ENCODE measurements around the gene HADH. TPM values are rescaled to one million over a fixed set of nuclear protein-coding genes. Genes with fewer than 3 reads are reported as not detected.

Gene HADH
- total RNA-seq: 10 to 100 TPM; 26.8 to 46.5 (median 38.1) TPM

DNA sequence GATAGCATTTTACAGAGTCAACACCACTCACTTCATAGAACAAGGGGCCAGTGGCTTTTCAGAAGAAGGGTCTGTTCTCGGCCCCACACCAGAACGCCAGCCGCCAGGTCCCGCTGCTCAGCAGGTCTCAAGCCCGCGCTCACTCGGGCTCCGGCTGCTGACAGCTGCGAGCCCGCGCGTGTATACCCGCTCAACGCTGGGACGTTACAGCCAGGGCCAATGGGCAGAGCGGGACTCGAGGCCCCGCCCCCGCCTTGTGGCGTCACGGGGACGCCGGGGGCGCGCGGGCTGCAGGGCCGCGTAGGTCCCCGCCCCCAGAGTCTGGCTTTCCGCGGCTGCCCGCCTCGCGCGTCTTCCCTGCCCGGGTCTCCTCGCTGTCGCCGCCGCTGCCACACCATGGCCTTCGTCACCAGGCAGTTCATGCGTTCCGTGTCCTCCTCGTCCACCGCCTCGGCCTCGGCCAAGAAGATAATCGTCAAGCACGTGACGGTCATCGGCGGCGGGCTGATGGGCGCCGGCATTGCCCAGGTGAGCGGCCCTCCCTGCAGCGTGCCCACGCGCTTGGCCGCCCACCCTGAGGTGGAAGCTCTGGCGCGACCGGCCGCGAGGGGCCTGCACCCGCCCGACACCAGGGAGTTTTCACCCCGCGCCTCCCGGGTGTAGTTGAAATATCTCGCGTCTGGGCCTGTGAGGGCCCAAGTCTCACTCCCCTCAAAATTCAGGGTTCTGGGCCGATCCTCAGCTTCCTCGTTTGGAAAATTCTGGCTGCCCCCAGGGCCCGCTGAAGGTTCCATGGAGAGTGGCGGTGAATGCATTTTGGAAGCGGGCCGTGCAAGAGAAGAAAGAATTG, at the start of gene HADH:
Gene HADH, plus strand, starts transcription at position 353 of the 850 bp plus-strand sequence. Its CDS starts 44 bp downstream, at position 397.
- no peaks in the 10 kb centered on the region for H3K9me3 ChIP-seq
- intact Hi-C loops (cut with DNase I): no loop called here
- peaks cover 7 to 70% (median 31%) of the 10 kb centered on the region in 3 donors for H3K4me1 ChIP-seq
- WGBS, 2 donors: 0% methylated on average over 9 to 14 of the region's 78 CpGs
- H3K27ac ChIP-seq: peak within 1 kb of the TSS; percentile 82 to 94 (median 92)
- H3K27me3 ChIP-seq: no peaks in the 10 kb centered on the region
- H3K36me3 ChIP-seq: no peaks in the 10 kb centered on the region
- H3K4me3 ChIP-seq: peak within 1 kb of the TSS; percentile 67 to 88 (median 76)
- TF ChIP-seq, protein P1, sequence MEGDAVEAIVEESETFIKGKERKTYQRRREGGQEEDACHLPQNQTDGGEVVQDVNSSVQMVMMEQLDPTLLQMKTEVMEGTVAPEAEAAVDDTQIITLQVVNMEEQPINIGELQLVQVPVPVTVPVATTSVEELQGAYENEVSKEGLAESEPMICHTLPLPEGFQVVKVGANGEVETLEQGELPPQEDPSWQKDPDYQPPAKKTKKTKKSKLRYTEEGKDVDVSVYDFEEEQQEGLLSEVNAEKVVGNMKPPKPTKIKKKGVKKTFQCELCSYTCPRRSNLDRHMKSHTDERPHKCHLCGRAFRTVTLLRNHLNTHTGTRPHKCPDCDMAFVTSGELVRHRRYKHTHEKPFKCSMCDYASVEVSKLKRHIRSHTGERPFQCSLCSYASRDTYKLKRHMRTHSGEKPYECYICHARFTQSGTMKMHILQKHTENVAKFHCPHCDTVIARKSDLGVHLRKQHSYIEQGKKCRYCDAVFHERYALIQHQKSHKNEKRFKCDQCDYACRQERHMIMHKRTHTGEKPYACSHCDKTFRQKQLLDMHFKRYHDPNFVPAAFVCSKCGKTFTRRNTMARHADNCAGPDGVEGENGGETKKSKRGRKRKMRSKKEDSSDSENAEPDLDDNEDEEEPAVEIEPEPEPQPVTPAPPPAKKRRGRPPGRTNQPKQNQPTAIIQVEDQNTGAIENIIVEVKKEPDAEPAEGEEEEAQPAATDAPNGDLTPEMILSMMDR (IDR thresholded peaks at IDR 0.05): no peak
- TF ChIP-seq POLR2A (IDR thresholded peaks at IDR 0.05): peak in 3 of 4 donors; percentile 69 to 95 (median 94)
- DNase-seq: peak; percentile 81

DNA sequence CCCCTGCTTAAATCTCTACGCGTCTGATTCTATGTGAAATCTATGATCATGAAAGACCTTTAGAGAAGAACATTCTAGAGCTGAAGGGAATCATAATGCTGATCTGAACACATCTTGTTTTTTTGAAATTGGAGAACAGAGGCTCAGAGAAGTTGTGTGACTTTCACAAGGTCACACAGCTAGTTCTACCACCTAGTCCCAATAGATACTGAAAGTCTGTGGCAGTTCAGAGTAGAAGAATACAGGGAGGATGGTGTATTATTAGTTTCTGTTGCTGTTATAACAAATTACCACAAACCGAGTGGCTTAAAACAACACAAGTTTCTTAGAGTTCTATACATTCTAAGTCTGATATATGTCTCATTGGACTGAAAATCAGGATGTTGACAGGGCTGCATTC, 43.9 kb upstream of the HADH start:
- H3K27me3 ChIP-seq: no peaks in the 10 kb centered on the region
- H3K27ac ChIP-seq: no peak overlapping the region
- no peak for DNase-seq
- 94 to 95% methylated on average over 3 of the region's 3 CpGs for WGBS, 2 donors
- H3K36me3 ChIP-seq: peaks cover 0 to 40% (median 0%) of the 10 kb centered on the region in 3 donors
- intact Hi-C loops (cut with DNase I): no loop called here
- TF ChIP-seq POLR2A (IDR thresholded peaks at IDR 0.05): no peak
- TF ChIP-seq, protein P1 (IDR thresholded peaks at IDR 0.05): no peak
- no peaks in the 10 kb centered on the region for H3K4me1 ChIP-seq
- no peaks in the 10 kb centered on the region for H3K9me3 ChIP-seq
- H3K4me3 ChIP-seq: no peak overlapping the region

DNA sequence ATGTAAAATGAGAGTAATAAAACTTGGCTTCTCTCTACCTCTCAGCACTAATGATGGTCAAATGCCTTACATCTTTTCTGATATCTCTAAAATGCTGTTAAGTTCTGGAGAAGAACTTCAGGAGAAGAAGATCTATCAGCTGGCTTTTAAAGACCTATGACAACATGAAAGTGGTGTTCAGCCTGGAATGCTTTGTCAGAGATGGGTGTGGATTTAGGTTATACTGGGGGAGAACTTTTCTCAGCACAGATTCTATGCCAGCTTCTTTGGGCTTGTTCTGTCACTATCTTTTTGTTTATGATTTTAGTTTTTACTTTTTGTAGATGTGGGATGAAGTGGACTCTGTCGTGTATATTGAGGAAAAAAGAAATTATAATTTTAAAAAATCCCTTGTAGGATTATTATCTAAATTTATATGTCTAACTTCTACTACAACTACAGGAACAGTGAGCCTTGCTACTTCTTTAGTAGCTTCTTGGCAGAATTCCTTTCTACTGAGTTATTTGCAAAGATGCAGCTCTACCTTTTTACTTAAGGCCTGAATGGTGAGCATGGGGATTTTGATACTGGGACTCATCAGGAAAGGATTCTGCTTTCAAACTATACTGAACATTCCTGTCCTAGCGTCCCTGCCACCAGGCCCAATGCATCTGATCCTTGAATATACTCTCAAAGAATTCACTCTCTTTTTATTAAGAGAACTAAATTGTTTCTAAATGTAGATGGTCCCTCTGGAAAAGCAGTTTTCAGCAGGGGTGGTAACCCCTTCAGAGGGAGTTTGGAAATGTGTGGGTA, 38.7 kb upstream of the HADH start:
- no peak for DNase-seq
- Histone ChIP-seq H3K9me3 (no peaks in the 10 kb centered on the region), H3K36me3 (peaks cover 0 to 44% (median 0%) of the 10 kb centered on the region in 3 donors), H3K4me3 (no peak overlapping the region), H3K4me1 (no peaks in the 10 kb centered on the region), H3K27ac (no peak overlapping the region), H3K27me3 (no peaks in the 10 kb centered on the region)
- intact Hi-C loops (cut with DNase I): no loop called here
- TF ChIP-seq, protein P1 (IDR thresholded peaks at IDR 0.05): no peak
- TF ChIP-seq POLR2A (IDR thresholded peaks at IDR 0.05): no peak
- 85 to 96% methylated on average over 1 to 2 of the region's 2 CpGs for WGBS, 2 donors

DNA sequence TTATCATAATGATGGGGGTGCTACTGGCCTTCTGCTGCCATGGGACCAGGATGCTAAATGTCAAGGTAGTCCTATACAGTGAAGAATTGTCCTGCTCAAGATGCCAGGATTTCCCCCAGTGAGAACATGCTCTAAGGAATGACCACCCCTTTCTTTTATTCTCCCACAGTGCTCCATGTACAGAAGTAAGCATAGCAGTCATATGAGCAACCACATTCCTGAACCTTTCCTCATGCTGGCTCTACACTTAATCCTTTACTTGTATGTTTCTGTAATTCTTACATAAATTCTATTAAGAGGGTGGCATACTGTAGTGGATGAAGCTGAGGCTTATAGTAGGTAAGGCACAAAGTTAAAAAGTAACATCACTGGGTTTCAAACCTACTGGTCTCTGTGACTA, 38.1 kb upstream of the HADH start:
- DNase-seq: no peak
- intact Hi-C loops (cut with DNase I): no loop called here
- H3K27ac ChIP-seq: no peak overlapping the region
- peaks cover 0 to 3% (median under 1%) of the 10 kb centered on the region in 3 donors for H3K9me3 ChIP-seq
- H3K36me3 ChIP-seq: peaks cover 0 to 44% (median 0%) of the 10 kb centered on the region in 3 donors
- no peaks in the 10 kb centered on the region for H3K4me1 ChIP-seq
- TF ChIP-seq, protein P1 (IDR thresholded peaks at IDR 0.05): no peak
- TF ChIP-seq POLR2A (IDR thresholded peaks at IDR 0.05): no peak
- H3K27me3 ChIP-seq: no peaks in the 10 kb centered on the region
- H3K4me3 ChIP-seq: no peak overlapping the region

DNA sequence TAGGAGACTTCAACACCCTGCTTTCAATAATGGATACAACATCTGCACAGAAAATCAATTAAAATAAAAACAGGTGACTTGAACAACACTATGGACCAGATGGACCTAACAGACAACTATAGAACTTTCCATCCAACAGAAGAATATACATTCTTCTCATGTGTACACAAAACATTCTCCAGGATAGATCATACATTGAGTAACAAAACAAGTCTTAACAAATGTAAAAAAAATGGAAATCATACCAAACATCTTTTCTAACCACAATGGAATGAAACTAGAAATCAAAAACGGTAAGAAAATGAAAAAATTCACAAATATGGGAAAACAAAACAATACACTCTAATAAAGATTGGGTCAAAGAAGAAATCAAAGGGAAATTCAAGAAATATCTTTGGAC, 33.7 kb upstream of the HADH start:
- DNase-seq: no peak
- H3K27me3 ChIP-seq: no peaks in the 10 kb centered on the region
- 74 to 79% methylated on average over 1 of the region's 1 CpG for WGBS, 2 donors
- peaks cover 0 to 8% (median 0%) of the 10 kb centered on the region in 3 donors for H3K36me3 ChIP-seq
- no peaks in the 10 kb centered on the region for H3K4me1 ChIP-seq
- H3K4me3 ChIP-seq: no peak overlapping the region
- intact Hi-C loops (cut with DNase I): no loop called here
- TF ChIP-seq, protein P1 (IDR thresholded peaks at IDR 0.05): no peak
- TF ChIP-seq POLR2A (IDR thresholded peaks at IDR 0.05): no peak
- H3K9me3 ChIP-seq: peaks cover 0 to 9% (median 8%) of the 10 kb centered on the region in 3 donors
- H3K27ac ChIP-seq: no peak overlapping the region

Data from esophagus squamous epithelium (tissue), 5 donors.